Measurements from ENCODE around the gene MARCHF6.

Gene MARCHF6

GRCh38 chr5:10353241-10354047 lies at the start of gene MARCHF6:
Gene MARCHF6 (plus strand): TSS chr5:10353695. CDS start chr5:10353899, 204 bp downstream.
- peak; percentile 83 for DNase-seq (ENCODE audit: extremely low spot score)
- ChIA-PET POLR2A (interaction anchor here (0.6 to 2.6 kb wide), 39 partner anchors 10 to 224 kb away, joined by 3 to 34 read pairs (median 5); partner anchors contain the start of gene ROPN1L), CTCF (interaction anchor here (0.8 to 1.6 kb wide), 3 partner anchors 11 to 84 kb away, joined by 3 to 6 read pairs (median 5); no protein-coding TSS in a partner anchor)
- TF ChIP-seq HDGF (IDR thresholded peaks at IDR 0.05; ENCODE audit: borderline replicate concordance) (no peak; the same call in 1 of the 2 replicates), SP1 (IDR thresholded peaks at IDR 0.05) (no peak), BHLHE40 (IDR thresholded peaks at IDR 0.05; ENCODE audit: borderline replicate concordance) (no peak), CTBP1 (IDR thresholded peaks at IDR 0.05; ENCODE audit: borderline replicate concordance) (no peak), SUZ12 (IDR thresholded peaks at IDR 0.05) (no peak), FOXK2 (IDR thresholded peaks at IDR 0.05) (no peak), ELF4 (IDR thresholded peaks at IDR 0.05) (0 out of 2 replicates have a peak, but pooled peaks have one; percentile 28), PKNOX1 (IDR thresholded peaks at IDR 0.05) (peak; percentile 44), NFRKB (IDR thresholded peaks at IDR 0.05) (no peak), L3MBTL2 (conservative IDR thresholded peaks at IDR 0.05) (peak; percentile 69), ZNF384 (IDR thresholded peaks at IDR 0.05) (no peak), ARNT (IDR thresholded peaks at IDR 0.05) (no peak)

GRCh38 chr5:10303699-10304170 lies 49.8 kb upstream of the MARCHF6 start:
- CTCF ChIA-PET: interaction anchor here (0.6 to 1.7 kb wide), 2 partner anchors 20 to 57 kb away, joined by 3 to 8 read pairs; no protein-coding TSS in a partner anchor
- TF ChIP-seq FOXM1 (IDR thresholded peaks at IDR 0.05; ENCODE audit: borderline replicate concordance) (no peak), ELF4 (IDR thresholded peaks at IDR 0.05) (no peak), SUZ12 (IDR thresholded peaks at IDR 0.05) (no peak), ARNT (IDR thresholded peaks at IDR 0.05) (no peak), SP1 (IDR thresholded peaks at IDR 0.05) (no peak), TARDBP (IDR thresholded peaks at IDR 0.05) (no peak), PKNOX1 (IDR thresholded peaks at IDR 0.05) (no peak), BHLHE40 (IDR thresholded peaks at IDR 0.05; ENCODE audit: borderline replicate concordance) (no peak)
- DNase-seq (ENCODE audit: extremely low spot score): no peak
- POLR2A ChIA-PET: interaction anchor here (2.0 kb wide), 1 partner anchor 49 kb away, joined by 13 read pairs; the partner anchor contains the start of gene MARCHF6

- no peak for DNase-seq (ENCODE audit: extremely low spot score)
- no peak for TF ChIP-seq TARDBP (IDR thresholded peaks at IDR 0.05)
- no peak for TF ChIP-seq SUZ12 (IDR thresholded peaks at IDR 0.05)
- no peak for TF ChIP-seq CTBP1 (IDR thresholded peaks at IDR 0.05; ENCODE audit: borderline replicate concordance)
- TF ChIP-seq PKNOX1 (IDR thresholded peaks at IDR 0.05): no peak
- no peak for TF ChIP-seq HDGF (IDR thresholded peaks at IDR 0.05; ENCODE audit: borderline replicate concordance)
- TF ChIP-seq L3MBTL2 (conservative IDR thresholded peaks at IDR 0.05): no peak
- no peak for TF ChIP-seq NFRKB (IDR thresholded peaks at IDR 0.05)
- no peak for TF ChIP-seq FOXK2 (IDR thresholded peaks at IDR 0.05)
- TF ChIP-seq LEF1 (IDR thresholded peaks at IDR 0.05; ENCODE audit: borderline replicate concordance): no peak
- ChIA-PET POLR2A (interaction anchor here (2.0 kb wide), 1 partner anchor 48 kb away, joined by 13 read pairs; the partner anchor contains the start of gene MARCHF6), CTCF (interaction anchor here (0.6 to 1.7 kb wide), 3 partner anchors 15 to 21 kb away, joined by 3 to 8 read pairs (median 3); no protein-coding TSS in a partner anchor)
Observed at GRCh38 chr5:10304932-10305331, 48.6 kb upstream of the MARCHF6 start.

GRCh38 chr5:10306114-10306513 lies 47.4 kb upstream of the MARCHF6 start:
- POLR2A ChIA-PET: no interaction called here
- CTCF ChIA-PET: no interaction called here

GRCh38 chr5:10306806-10307205 lies 46.7 kb upstream of the MARCHF6 start:
- no peak for DNase-seq (ENCODE audit: extremely low spot score)
- CTCF ChIA-PET: no interaction called here
- no peak for TF ChIP-seq PKNOX1 (IDR thresholded peaks at IDR 0.05)
- TF ChIP-seq SUZ12 (IDR thresholded peaks at IDR 0.05): no peak
- no peak for TF ChIP-seq FOXM1 (IDR thresholded peaks at IDR 0.05; ENCODE audit: borderline replicate concordance)
- no peak for TF ChIP-seq LEF1 (IDR thresholded peaks at IDR 0.05; ENCODE audit: borderline replicate concordance)
- TF ChIP-seq ZNF384 (IDR thresholded peaks at IDR 0.05): no peak
- no peak for TF ChIP-seq FOXA1 (IDR thresholded peaks at IDR 0.05)
- no peak for TF ChIP-seq CTBP1 (IDR thresholded peaks at IDR 0.05; ENCODE audit: borderline replicate concordance)
- TF ChIP-seq L3MBTL2 (conservative IDR thresholded peaks at IDR 0.05): no peak
- no peak for TF ChIP-seq SP1 (IDR thresholded peaks at IDR 0.05)
- POLR2A ChIA-PET: interaction anchor here (0.7 kb wide), 1 partner anchor 47 kb away, joined by 4 read pairs; the partner anchor contains the start of gene MARCHF6

More at GRCh38 chr5:10306114-10306513, 47.4 kb upstream of the MARCHF6 start:
- TF ChIP-seq L3MBTL2 (conservative IDR thresholded peaks at IDR 0.05) (no peak), BHLHE40 (IDR thresholded peaks at IDR 0.05; ENCODE audit: borderline replicate concordance) (no peak), HDGF (IDR thresholded peaks at IDR 0.05; ENCODE audit: borderline replicate concordance) (no peak), FOXA1 (IDR thresholded peaks at IDR 0.05) (no peak), NFRKB (IDR thresholded peaks at IDR 0.05) (no peak), ZNF384 (IDR thresholded peaks at IDR 0.05) (no peak), FOXK2 (IDR thresholded peaks at IDR 0.05) (no peak), TARDBP (IDR thresholded peaks at IDR 0.05) (no peak), ELF4 (IDR thresholded peaks at IDR 0.05) (no peak)
- no peak for DNase-seq (ENCODE audit: extremely low spot score)
